Osteoblast (primary cell): Measurements from ENCODE around the gene NCMAP. TPM values are rescaled to one million over a fixed set of nuclear protein-coding genes. Genes with fewer than 3 reads are reported as not detected.

ENCODE experiments used
- DNase-seq: peaks from one replicate; pipeline ENCODE4 v3.0.0; 2011; ENCODE audit warnings: low spot score, mixed read lengths; ENCODE audit not compliant: insufficient read length; ENCODE audit errors: missing footprints
- H2AFZ ChIP-seq: 2 replicates; pipeline ENCODE4 v1.6.0; 2011; ENCODE audit warnings: mild to moderate bottlenecking, low read length
- H3K27ac ChIP-seq: 2 replicates; pipeline ENCODE4 v1.5.1; 2011; ENCODE audit warnings: mild to moderate bottlenecking, low read depth, low read length, moderate library complexity
- H3K27me3 ChIP-seq: 2 replicates; pipeline ENCODE4 v1.6.0; 2012; ENCODE audit warnings: mild to moderate bottlenecking, control low read depth, inconsistent platforms, low read length, moderate library complexity; ENCODE audit not compliant: insufficient read depth
- H3K36me3 ChIP-seq: 2 replicates; pipeline ENCODE4 v1.5.1; 2011; ENCODE audit warnings: mild to moderate bottlenecking, low read length, control low read depth, moderate library complexity; ENCODE audit not compliant: insufficient read depth
- H3K4me1 ChIP-seq: 2 replicates; pipeline ENCODE4 v1.5.1; 2011; ENCODE audit warnings: mild to moderate bottlenecking, low read length, control low read depth, moderate library complexity; ENCODE audit not compliant: insufficient read depth
- H3K4me2 ChIP-seq: 2 replicates; pipeline ENCODE4 v1.6.0; 2011; ENCODE audit warnings: mild to moderate bottlenecking, low read length; ENCODE audit not compliant: insufficient read depth
- H3K4me3 ChIP-seq: fragments of 200-600 bp; sonication (generic); 3 replicates; pipeline ENCODE4 v1.5.1; 2012; ENCODE audit warnings: mild to moderate bottlenecking, low read length, inconsistent platforms; ENCODE audit not compliant: insufficient read depth
- H3K79me2 ChIP-seq: 2 replicates; pipeline ENCODE4 v1.6.0; 2012; ENCODE audit warnings: mild to moderate bottlenecking, low read length, control low read depth, inconsistent platforms; ENCODE audit not compliant: insufficient read depth
- H3K9me3 ChIP-seq: 2 replicates; pipeline ENCODE4 v1.5.1; 2011; ENCODE audit warnings: low read depth, low read length, control low read depth
- H4K20me1 ChIP-seq: 2 replicates; pipeline ENCODE4 v1.6.0; 2012; ENCODE audit warnings: mild to moderate bottlenecking, low read length, control low read depth; ENCODE audit not compliant: insufficient read depth
- total RNA-seq: library from RNA; depleted of rRNA; stranded (reverse); fragments of >200 nt; gene quantifications from 2 replicates; pipeline ENCODE4 v1.2.3, GENCODE V29; 2012
- TF ChIP-seq, protein P1 (sequence below): IDR thresholded peaks from 2 replicates; pipeline ENCODE4 v1.5.1; 2011; ENCODE audit warnings: mild to moderate bottlenecking, low read depth, low read length, moderate library complexity; ENCODE audit errors: extremely low read depth

NCMAP gene
- total RNA-seq, 1 donor, result not detected

- Histone ChIP-seq H3K4me3 (no peak overlapping the region), H3K79me2 (no peaks in the 10 kb centered on the region), H3K27me3 (peaks cover 18% of the 10 kb centered on the region), H3K4me1 (no peaks in the 10 kb centered on the region), H2AFZ (no peak overlapping the region), H3K36me3 (no peaks in the 10 kb centered on the region), H4K20me1 (no peaks in the 10 kb centered on the region), H3K4me2 (no peak overlapping the region), H3K27ac (no peak overlapping the region), H3K9me3 (no peaks in the 10 kb centered on the region)
- TF ChIP-seq, protein P1, sequence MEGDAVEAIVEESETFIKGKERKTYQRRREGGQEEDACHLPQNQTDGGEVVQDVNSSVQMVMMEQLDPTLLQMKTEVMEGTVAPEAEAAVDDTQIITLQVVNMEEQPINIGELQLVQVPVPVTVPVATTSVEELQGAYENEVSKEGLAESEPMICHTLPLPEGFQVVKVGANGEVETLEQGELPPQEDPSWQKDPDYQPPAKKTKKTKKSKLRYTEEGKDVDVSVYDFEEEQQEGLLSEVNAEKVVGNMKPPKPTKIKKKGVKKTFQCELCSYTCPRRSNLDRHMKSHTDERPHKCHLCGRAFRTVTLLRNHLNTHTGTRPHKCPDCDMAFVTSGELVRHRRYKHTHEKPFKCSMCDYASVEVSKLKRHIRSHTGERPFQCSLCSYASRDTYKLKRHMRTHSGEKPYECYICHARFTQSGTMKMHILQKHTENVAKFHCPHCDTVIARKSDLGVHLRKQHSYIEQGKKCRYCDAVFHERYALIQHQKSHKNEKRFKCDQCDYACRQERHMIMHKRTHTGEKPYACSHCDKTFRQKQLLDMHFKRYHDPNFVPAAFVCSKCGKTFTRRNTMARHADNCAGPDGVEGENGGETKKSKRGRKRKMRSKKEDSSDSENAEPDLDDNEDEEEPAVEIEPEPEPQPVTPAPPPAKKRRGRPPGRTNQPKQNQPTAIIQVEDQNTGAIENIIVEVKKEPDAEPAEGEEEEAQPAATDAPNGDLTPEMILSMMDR, result no peak
- DNase-seq, result no peak
These were observed 38.4 kb downstream of the NCMAP start for GRCh38 chr1:24594328-24594598.

DNA sequence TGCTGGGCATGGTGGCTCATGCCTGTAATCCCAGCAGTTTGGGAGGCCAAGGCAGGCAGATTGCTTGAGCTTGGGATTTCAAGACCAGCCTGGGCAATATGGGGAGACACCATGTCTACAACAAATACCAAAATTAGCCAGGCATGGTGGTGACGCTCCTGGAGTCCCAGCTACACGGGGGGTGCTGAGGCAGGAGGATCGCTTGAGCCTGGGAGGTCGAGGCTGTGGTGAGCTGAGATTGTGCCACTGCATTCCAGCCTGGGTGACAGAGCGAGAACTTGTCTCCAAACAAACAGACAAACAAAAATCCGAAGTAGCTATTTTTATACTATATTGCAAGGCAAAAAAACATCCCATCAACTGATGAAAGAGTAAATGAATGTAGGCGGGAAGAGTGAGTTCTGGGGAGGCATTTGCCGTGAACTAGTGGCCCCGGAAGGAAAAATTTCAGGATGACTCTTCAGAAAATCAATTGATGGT, 40.6 kb downstream of the NCMAP start:
- Histone ChIP-seq H4K20me1 (no peaks in the 10 kb centered on the region), H2AFZ (no peak overlapping the region), H3K4me1 (no peaks in the 10 kb centered on the region), H3K9me3 (no peaks in the 10 kb centered on the region), H3K4me2 (no peak overlapping the region), H3K27me3 (peaks cover 18% of the 10 kb centered on the region), H3K27ac (no peak overlapping the region), H3K4me3 (no peak overlapping the region), H3K79me2 (no peaks in the 10 kb centered on the region), H3K36me3 (no peaks in the 10 kb centered on the region)
- no peak for DNase-seq
- TF ChIP-seq, protein P1, result no peak

- Histone ChIP-seq H3K4me2 (no peak overlapping the region), H3K27ac (no peak overlapping the region), H3K4me3 (no peak overlapping the region), H3K4me1 (no peaks in the 10 kb centered on the region), H3K27me3 (peaks cover 18% of the 10 kb centered on the region), H2AFZ (no peak overlapping the region), H3K36me3 (no peaks in the 10 kb centered on the region), H3K9me3 (no peaks in the 10 kb centered on the region), H4K20me1 (no peaks in the 10 kb centered on the region), H3K79me2 (no peaks in the 10 kb centered on the region)
- DNase-seq, result no peak
- TF ChIP-seq, protein P1, result no peak
These were observed 43.4 kb downstream of the NCMAP start for GRCh38 chr1:24599265-24599664.

GRCh38 chr1:24600551-24600950, 44.7 kb downstream of the NCMAP start:
- Histone ChIP-seq H4K20me1 (no peaks in the 10 kb centered on the region), H3K27ac (no peak overlapping the region), H3K4me3 (no peak overlapping the region), H3K27me3 (peaks cover 10% of the 10 kb centered on the region), H3K4me2 (no peak overlapping the region), H3K9me3 (no peaks in the 10 kb centered on the region), H3K36me3 (no peaks in the 10 kb centered on the region), H3K4me1 (no peaks in the 10 kb centered on the region), H3K79me2 (no peaks in the 10 kb centered on the region), H2AFZ (no peak overlapping the region)
- TF ChIP-seq, protein P1, result no peak
- DNase-seq, result no peak
